ENCODE measurements around the gene RASL10A.

- TF ChIP-seq CTCF (conservative IDR thresholded peaks at IDR 0.05): no peak
- TF ChIP-seq ZFX (IDR thresholded peaks at IDR 0.05): no peak
Measured at GRCh38 chr22:29316141-29316828, 788 bp upstream of the RASL10A start.

Measured in C4-2B (cell line).